Measurements from ENCODE around the gene KRTAP9-6. TPM values are rescaled to one million over a fixed set of nuclear protein-coding genes. Genes with fewer than 3 reads are reported as not detected.

KRTAP9-6 gene
- polyA plus RNA-seq, 4 donors, result 0.09 to 0.14 (median 0.10) TPM; not detected in 1

DNA sequence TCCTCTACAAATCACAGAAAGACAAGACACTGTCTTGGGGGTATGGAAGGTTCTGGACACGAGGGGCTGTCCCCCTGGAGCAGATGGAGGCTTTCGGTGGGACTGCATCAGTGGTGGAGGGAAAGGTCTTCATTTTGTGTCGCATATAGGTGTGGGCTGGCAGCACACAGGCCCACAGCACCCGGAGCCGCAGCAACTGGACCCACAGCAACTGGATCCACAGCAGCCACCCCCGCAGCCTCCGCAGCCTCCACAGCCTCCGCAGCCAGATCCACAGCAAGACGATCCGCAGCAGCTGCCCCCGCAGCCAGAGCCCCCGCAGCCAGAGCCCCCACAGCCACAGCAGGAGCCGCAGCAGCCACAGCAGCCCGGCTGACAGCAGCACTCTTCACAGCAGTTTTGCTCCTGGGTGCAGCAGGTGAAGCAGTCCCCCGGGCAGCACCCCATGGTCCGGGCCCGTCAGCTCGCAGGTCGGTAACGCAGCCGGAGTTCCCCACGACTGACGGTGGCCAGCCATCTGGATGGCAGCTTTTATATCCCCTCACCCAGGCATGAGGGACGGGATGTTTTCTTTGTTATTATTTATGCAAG lies 50.1 kb downstream of the KRTAP9-6 start, which contains the start of gene KRTAP17-1:
TSS of gene KRTAP17-1 (minus strand) at position 507 of the 591 bp plus-strand sequence. CDS start at position 447, 60 bp downstream.
- DNase-seq (ENCODE audit: low read depth in 4 of 4, low spot score in 2 of 4), result no peak

Other genes with a start within 250 kb of the KRTAP9-6 start
- gene KRTAP1-5, start 238.2 kb upstream of the KRTAP9-6 start, polyA plus RNA-seq (ENCODE audit: insufficient read length in 4 of 4), result not detected
- not detected for gene KRTAP1-4, start 235.2 kb upstream of the KRTAP9-6 start, polyA plus RNA-seq (ENCODE audit: insufficient read length in 4 of 4)
- gene KRTAP1-3, start 230.5 kb upstream of the KRTAP9-6 start, polyA plus RNA-seq (ENCODE audit: insufficient read length in 4 of 4), result not detected
- gene KRTAP1-1, start 223.9 kb upstream of the KRTAP9-6 start, polyA plus RNA-seq (ENCODE audit: insufficient read length in 4 of 4), result not detected
- not detected for gene KRTAP2-1, start 218.1 kb upstream of the KRTAP9-6 start, polyA plus RNA-seq (ENCODE audit: insufficient read length in 4 of 4)
- gene KRTAP2-2, start 210.1 kb upstream of the KRTAP9-6 start, polyA plus RNA-seq (ENCODE audit: insufficient read length in 4 of 4), result not detected
- not detected for gene KRTAP2-3, start 205.3 kb upstream of the KRTAP9-6 start, polyA plus RNA-seq (ENCODE audit: insufficient read length in 4 of 4)
- gene KRTAP2-4, start 199.5 kb upstream of the KRTAP9-6 start, polyA plus RNA-seq (ENCODE audit: insufficient read length in 4 of 4), result not detected
- gene KRTAP4-7, start 181.2 kb upstream of the KRTAP9-6 start, polyA plus RNA-seq (ENCODE audit: insufficient read length in 4 of 4), result not detected
- gene KRTAP4-8, start 167.2 kb upstream of the KRTAP9-6 start, polyA plus RNA-seq (ENCODE audit: insufficient read length in 4 of 4), result not detected
- gene KRTAP4-16, start 163.2 kb upstream of the KRTAP9-6 start, polyA plus RNA-seq (ENCODE audit: insufficient read length in 4 of 4), result not detected
- not detected for gene KRTAP4-9, start 160.0 kb upstream of the KRTAP9-6 start, polyA plus RNA-seq (ENCODE audit: insufficient read length in 4 of 4)
- gene KRTAP4-11, start 147.0 kb upstream of the KRTAP9-6 start, polyA plus RNA-seq (ENCODE audit: insufficient read length in 4 of 4), result not detected
- gene KRTAP4-12, start 141.2 kb upstream of the KRTAP9-6 start, polyA plus RNA-seq (ENCODE audit: insufficient read length in 4 of 4), result not detected
- not detected for gene KRTAP4-6, start 124.8 kb upstream of the KRTAP9-6 start, polyA plus RNA-seq (ENCODE audit: insufficient read length in 4 of 4)
- gene KRTAP4-5, start 115.6 kb upstream of the KRTAP9-6 start, polyA plus RNA-seq (ENCODE audit: insufficient read length in 4 of 4), result not detected
- not detected for gene KRTAP4-4, start 104.6 kb upstream of the KRTAP9-6 start, polyA plus RNA-seq (ENCODE audit: insufficient read length in 4 of 4)
- not detected for gene KRTAP4-3, start 97.2 kb upstream of the KRTAP9-6 start, polyA plus RNA-seq (ENCODE audit: insufficient read length in 4 of 4)
- gene KRTAP4-2, start 87.2 kb upstream of the KRTAP9-6 start, polyA plus RNA-seq (ENCODE audit: insufficient read length in 4 of 4), result not detected
- not detected for gene KRTAP4-1, start 80.5 kb upstream of the KRTAP9-6 start, polyA plus RNA-seq (ENCODE audit: insufficient read length in 4 of 4)
- gene KRTAP9-1, start 75.5 kb upstream of the KRTAP9-6 start, polyA plus RNA-seq (ENCODE audit: insufficient read length in 4 of 4), result not detected
- gene KRTAP9-2, start 38.7 kb upstream of the KRTAP9-6 start, polyA plus RNA-seq (ENCODE audit: insufficient read length in 4 of 4), result not detected
- not detected for gene KRTAP9-3, start 32.9 kb upstream of the KRTAP9-6 start, polyA plus RNA-seq (ENCODE audit: insufficient read length in 4 of 4)
- gene KRTAP9-8, start 27.4 kb upstream of the KRTAP9-6 start, polyA plus RNA-seq (ENCODE audit: insufficient read length in 4 of 4), result not detected
- not detected for gene KRTAP9-4, start 15.7 kb upstream of the KRTAP9-6 start, polyA plus RNA-seq (ENCODE audit: insufficient read length in 4 of 4)
- gene KRTAP9-9, start 10.0 kb upstream of the KRTAP9-6 start, polyA plus RNA-seq (ENCODE audit: insufficient read length in 4 of 4), result not detected
- not detected for gene KRTAP9-7, start 10.3 kb downstream of the KRTAP9-6 start, polyA plus RNA-seq (ENCODE audit: insufficient read length in 4 of 4)
- gene KRTAP29-1, start 37.5 kb downstream of the KRTAP9-6 start, polyA plus RNA-seq (ENCODE audit: insufficient read length in 4 of 4), result not detected
- gene KRTAP16-1, start 43.9 kb downstream of the KRTAP9-6 start, polyA plus RNA-seq (ENCODE audit: insufficient read length in 4 of 4), result not detected
- not detected for gene KRTAP17-1, start 50.3 kb downstream of the KRTAP9-6 start, polyA plus RNA-seq (ENCODE audit: insufficient read length in 4 of 4)
- gene KRT33A, start 85.5 kb downstream of the KRTAP9-6 start, polyA plus RNA-seq (ENCODE audit: insufficient read length in 4 of 4), result not detected
- gene KRT33B, start 104.4 kb downstream of the KRTAP9-6 start, polyA plus RNA-seq (ENCODE audit: insufficient read length in 4 of 4), result not detected
- not detected for gene KRT34, start 116.9 kb downstream of the KRTAP9-6 start, polyA plus RNA-seq (ENCODE audit: insufficient read length in 4 of 4)
- not detected for gene KRT31, start 132.2 kb downstream of the KRTAP9-6 start, polyA plus RNA-seq (ENCODE audit: insufficient read length in 4 of 4)
- gene KRT37, start 159.2 kb downstream of the KRTAP9-6 start, polyA plus RNA-seq (ENCODE audit: insufficient read length in 4 of 4), result not detected
- not detected for gene KRT38, start 175.6 kb downstream of the KRTAP9-6 start, polyA plus RNA-seq (ENCODE audit: insufficient read length in 4 of 4)
- not detected for gene KRT32, start 202.0 kb downstream of the KRTAP9-6 start, polyA plus RNA-seq (ENCODE audit: insufficient read length in 4 of 4)
- gene KRT35, start 215.8 kb downstream of the KRTAP9-6 start, polyA plus RNA-seq (ENCODE audit: insufficient read length in 4 of 4), result under 1 TPM in 2 of 4 donors, not detected in 2; 0.10 to 0.14 TPM
- not detected for gene KRT36, start 224.5 kb downstream of the KRTAP9-6 start, polyA plus RNA-seq (ENCODE audit: insufficient read length in 4 of 4)
- under 1 TPM; 0.31 to 0.93 (median 0.40) TPM for gene KRT13, start 240.2 kb downstream of the KRTAP9-6 start, polyA plus RNA-seq (ENCODE audit: insufficient read length in 4 of 4)

Measured in left renal cortex interstitium (tissue), 4 donors.